HCT116 (cell line): ENCODE results near the gene SPOPL. TPM values are rescaled to one million over a fixed set of nuclear protein-coding genes. Genes with fewer than 3 reads are reported as not detected.

Source experiments
- ATAC-seq: fragments of 200-7000 bp; cut with Tn5 transposase; 2 replicates; pipeline ENCODE4 v1.9.1; 2020; ENCODE audit warnings: mild to moderate bottlenecking, moderate library complexity
- BruUV-seq: library from RNA; stranded (reverse); fragments of 400-500 nt; replicated peaks from 2 replicates; lab custom pipeline; 2021; lab: Mats Ljungman, UMichigan
- CTCF ChIA-PET: fragments of 300-600 bp; sonication (Branson Sonifier 250); formaldehyde crosslinking; loops from one replicate; lab custom pipeline; 2021; ENCODE audit warnings: antibody characterized with exemption; lab: Charles Lee
- POLR2A ChIA-PET: fragments of 300-600, 350-600 bp; sonication (Branson Sonifier 250); formaldehyde crosslinking; loops from one replicate; lab custom pipeline; 2021; ENCODE audit warnings: antibody characterized with exemption; lab: Charles Lee
- RAD21 ChIA-PET, 2 experiments: fragments of 300-600 bp; sonication (Branson Sonifier 250); formaldehyde crosslinking; loops; one replicate each; lab custom pipeline; 2023; ENCODE audit warnings: low total read pairs in 2 of 2; ENCODE audit not compliant: uncharacterized antibody in 2 of 2, unreplicated experiment in 2 of 2, low non-redundant PET in 1 of 2; lab: Charles Lee
- DNase-seq: peaks from one replicate; pipeline ENCODE4 v3.0.0-alpha.2; 2010; ENCODE audit warnings: low read depth, low spot score
- H2AFZ ChIP-seq: fragments of 200-600 bp; shearing (Covaris generic), sonication (generic); 2 replicates; pipeline ENCODE4 v1.6.1; 2017; ENCODE audit warnings: low read depth, mixed run types, mixed read lengths, antibody characterized with exemption, low read length; ENCODE audit not compliant: poor library complexity, severe bottlenecking
- H3K27ac ChIP-seq: 2 replicates; pipeline ENCODE4 v1.5.1; 2012; ENCODE audit warnings: low read depth, low read length
- H3K27me3 ChIP-seq: fragments of 200-600 bp; sonication (generic); 2 replicates; pipeline ENCODE4 v1.6.1; 2016; ENCODE audit warnings: mixed run types, low read length, mixed read lengths; ENCODE audit not compliant: insufficient read depth
- H3K36me3 ChIP-seq, 2 experiments: fragments of 200-500 bp in 1 of 2; fragments of 200-600 bp in 1 of 2; sonication (Bioruptor generic) in 1 of 2; sonication (generic) in 1 of 2; 2 replicates each; pipeline versions ENCODE4 v1.5.1 to v1.6.1; 2014 to 2016; ENCODE audit warnings: low read length in 2 of 2, inconsistent platforms in 1 of 2, mixed read lengths in 1 of 2, mixed run types in 1 of 2; ENCODE audit not compliant: insufficient read depth in 2 of 2, control insufficient read depth in 1 of 2
- H3K4me1 ChIP-seq, 2 experiments: fragments of 200-600 bp in 1 of 2; sonication (generic) in 1 of 2; 2 replicates each; pipeline versions ENCODE4 v1.5.1 to v1.6.1; 2012 to 2017; ENCODE audit warnings: low read length in 2 of 2, inconsistent platforms in 1 of 2, mild to moderate bottlenecking in 1 of 2, mixed read lengths in 1 of 2, mixed run types in 1 of 2, moderate library complexity in 1 of 2; ENCODE audit not compliant: insufficient read depth in 2 of 2, control insufficient read depth in 1 of 2
- H3K4me2 ChIP-seq: fragments of 200-600 bp; sonication (generic); 2 replicates; pipeline ENCODE4 v1.6.1; 2017; ENCODE audit warnings: mixed run types, low read length, mixed read lengths
- H3K4me3 ChIP-seq, 2 experiments: fragments of 200-600 bp in 1 of 2; sonication (generic) in 1 of 2; replicated peaks in 1 of 2; 2 replicates each; pipeline ENCODE4 v1.5.1; 2011 to 2016; ENCODE audit warnings: low read length in 2 of 2, control low read depth in 1 of 2, low read depth in 1 of 2, mild to moderate bottlenecking in 1 of 2, mixed read lengths in 1 of 2, mixed run types in 1 of 2
- H3K79me2 ChIP-seq: fragments of 200-600 bp; sonication (generic); 2 replicates; pipeline ENCODE4 v1.6.1; 2017; ENCODE audit warnings: mild to moderate bottlenecking, mixed run types, low read length, moderate library complexity, mixed read lengths; ENCODE audit not compliant: insufficient read depth
- H3K9ac ChIP-seq: fragments of 200-600 bp; sonication (generic); 2 replicates; pipeline ENCODE4 v1.6.1; 2016; ENCODE audit warnings: low read length, mixed read lengths
- H3K9me2 ChIP-seq: fragments of 200-600 bp; sonication (generic), shearing (Covaris generic); 2 replicates; pipeline ENCODE4 v1.6.1; 2017; ENCODE audit warnings: mixed run types, mild to moderate bottlenecking, moderate library complexity; ENCODE audit not compliant: insufficient read depth
- H3K9me3 ChIP-seq, 2 experiments: fragments of 200-500 bp in 1 of 2; fragments of 200-600 bp in 1 of 2; sonication (Bioruptor generic) in 1 of 2; sonication (generic) in 1 of 2; 2 replicates each; pipeline ENCODE4 v1.6.1; 2014 to 2017; ENCODE audit warnings: low read length in 2 of 2, mixed read lengths in 2 of 2, inconsistent platforms in 1 of 2, low read depth in 1 of 2, mild to moderate bottlenecking in 1 of 2, mixed run types in 1 of 2, moderate library complexity in 1 of 2; ENCODE audit not compliant: control insufficient read depth in 1 of 2, insufficient read depth in 1 of 2
- H4K20me1 ChIP-seq: fragments of 200-600 bp; sonication (generic), shearing (Covaris generic); 2 replicates; pipeline ENCODE4 v1.6.1; 2017; ENCODE audit warnings: mixed run types, mild to moderate bottlenecking, moderate library complexity; ENCODE audit not compliant: insufficient read depth
- ATF3 ChIP-seq: IDR thresholded peaks from 2 replicates; pipeline ENCODE4 v1.6.1; 2012
- CBX3 ChIP-seq: IDR thresholded peaks from 2 replicates; pipeline ENCODE4 v1.6.1; 2012; ENCODE audit warnings: low read depth
- CEBPB ChIP-seq: IDR thresholded peaks from 2 replicates; pipeline ENCODE4 v1.6.1; 2012; ENCODE audit warnings: low read depth
- CTCF ChIP-seq, 3 experiments: fragments of 200-600 bp in 1 of 3; sonication (generic) in 1 of 3; IDR thresholded peaks in 2 of 3; conservative IDR thresholded peaks in 1 of 3; 2 replicates each; pipeline ENCODE4 v1.5.1; 2012 to 2017; ENCODE audit warnings: low read depth in 2 of 3, low read length in 2 of 3, antibody characterized with exemption in 1 of 3, borderline replicate concordance in 1 of 3, control low read depth in 1 of 3, mild to moderate bottlenecking in 1 of 3, mixed read lengths in 1 of 3, mixed run types in 1 of 3, moderate library complexity in 1 of 3; ENCODE audit not compliant: insufficient read depth in 1 of 3
- EGR1 ChIP-seq: IDR thresholded peaks from 2 replicates; pipeline ENCODE4 v1.6.1; 2012; ENCODE audit warnings: low read depth
- ELF1 ChIP-seq: IDR thresholded peaks from 2 replicates; pipeline ENCODE4 v1.6.1; 2012; ENCODE audit warnings: low read depth, borderline replicate concordance
- EZH2 ChIP-seq: fragments of 200-600 bp; sonication (generic); IDR thresholded peaks from 2 replicates; pipeline ENCODE4 v1.6.1; 2017; ENCODE audit warnings: antibody characterized with exemption, mixed run types
- EZH2phosphoT487 ChIP-seq: fragments of 200-600 bp; IDR thresholded peaks from 2 replicates; pipeline ENCODE4 v1.6.1; 2018; ENCODE audit warnings: antibody characterized with exemption, borderline replicate concordance
- FOSL1 ChIP-seq: IDR thresholded peaks from 2 replicates; pipeline ENCODE4 v1.6.1; 2012; ENCODE audit warnings: low read depth
- MAX ChIP-seq: IDR thresholded peaks from 2 replicates; pipeline ENCODE4 v1.6.1; 2012
- POLR2A ChIP-seq: IDR thresholded peaks from 2 replicates; pipeline ENCODE4 v1.7.0; 2011; ENCODE audit warnings: borderline replicate concordance; ENCODE audit not compliant: insufficient read depth, insufficient read length; ENCODE audit errors: extremely low read depth
- POLR2AphosphoS5 ChIP-seq: IDR thresholded peaks from 2 replicates; pipeline ENCODE4 v1.6.1; 2011; ENCODE audit warnings: mild to moderate bottlenecking, low read depth, low read length, moderate library complexity
- RAD21 ChIP-seq: IDR thresholded peaks from 2 replicates; pipeline ENCODE4 v1.6.1; 2012; ENCODE audit warnings: low read depth, mild to moderate bottlenecking
- REST ChIP-seq: IDR thresholded peaks from 2 replicates; pipeline ENCODE4 v1.6.1; 2012; ENCODE audit warnings: low read depth
- SIN3A ChIP-seq: IDR thresholded peaks from 2 replicates; pipeline ENCODE4 v1.6.1; 2012; ENCODE audit warnings: low read depth
- TCF7L2 ChIP-seq: IDR thresholded peaks from 2 replicates; pipeline ENCODE4 v1.7.0; 2011; ENCODE audit warnings: borderline replicate concordance, inconsistent platforms; ENCODE audit not compliant: insufficient read depth, insufficient read length; ENCODE audit errors: extremely low read depth
- YY1 ChIP-seq: IDR thresholded peaks from 2 replicates; pipeline ENCODE4 v1.6.1; 2011; ENCODE audit warnings: low read length, low read depth, moderate library complexity, mild to moderate bottlenecking; ENCODE audit not compliant: insufficient replicate concordance; ENCODE audit errors: extremely low read depth
- ZFX ChIP-seq: fragments of 450-650 bp; IDR thresholded peaks from 2 replicates; pipeline ENCODE4 v1.6.1; 2017
- ZNF274 ChIP-seq: fragments of 200-500 bp; sonication (Bioruptor generic); IDR thresholded peaks from 2 replicates; pipeline ENCODE4 v1.6.1; 2014; ENCODE audit warnings: mild to moderate bottlenecking, low read depth, low read length, inconsistent platforms
- intact Hi-C: fragments of 100-400 bp; cut with micrococcal nuclease; formaldehyde crosslinking; loops from 2 replicates; pipeline ENCODE4 v1.10.0; 2022
- total RNA-seq: library from RNA; stranded (reverse); gene quantifications from one replicate; pipeline ENCODE4 v1.2.1, GENCODE V29; 2021; ENCODE audit not compliant: unreplicated experiment

The SPOPL gene
- total RNA-seq, 1 experiment from 2014 or later: 48.3 TPM

GRCh38 chr2:138495384-138495783 is 6.2 kb upstream of the SPOPL start:
- no peaks in the 10 kb centered on the region for H3K9me2 ChIP-seq
- TF ChIP-seq MAX (no peak), POLR2AphosphoS5 (no peak), TCF7L2 (no peak), CBX3 (no peak), ZNF274 (no peak), ATF3 (no peak), FOSL1 (no peak), CEBPB (no peak), REST (no peak), RAD21 (no peak), POLR2A (no peak), ZFX (no peak), EZH2 (no peak), YY1 (no peak), SIN3A (no peak), EZH2phosphoT487 (no peak), ELF1 (no peak), CTCF (IDR thresholded peaks at IDR 0.05 in 2 of 3, conservative IDR thresholded peaks at IDR 0.05 in 1 of 3; ENCODE audit: borderline replicate concordance in 1 of 3, insufficient read depth in 1 of 3, low read depth in 2 of 3, low read length in 2 of 3) (no peak), EGR1 (no peak)
- TF ChIP-seq, all 23 proteins: peak for 0
- H3K4me1 ChIP-seq: peaks cover 7 to 9% of the 10 kb centered on the region in 2 experiments; a peak in 3 of 4 replicates
- H3K9me3 ChIP-seq: no peaks in the 10 kb centered on the region
- RAD21 ChIA-PET: no interaction called here
- H3K4me3 ChIP-seq: no peak overlapping the region
- DNase-seq (no peak), ATAC-seq (no peak)
- H3K36me3 ChIP-seq: no peaks in the 10 kb centered on the region
- no TSS peak for BruUV-seq
- no peak overlapping the region for H3K27ac ChIP-seq
- no peaks in the 10 kb centered on the region for H4K20me1 ChIP-seq
- intact Hi-C loops: no loop called here
- CTCF ChIA-PET: no interaction called here
- POLR2A ChIA-PET: no interaction called here
- H2AFZ ChIP-seq: no peak overlapping the region
- H3K79me2 ChIP-seq: no peaks in the 10 kb centered on the region
- no peaks in the 10 kb centered on the region for H3K27me3 ChIP-seq
- no peak overlapping the region for H3K4me2 ChIP-seq
- no peak overlapping the region for H3K9ac ChIP-seq
